GM19025 (cell line): ENCODE data around the gene PPP1R16B.

Source experiments
- ATAC-seq: cut with Tn5 transposase; IDR thresholded peaks from one replicate; pipeline ENCODE4 v1.9.1; 2021; ENCODE audit warnings: mild to moderate bottlenecking, low read depth, moderate library complexity; ENCODE audit not compliant: unreplicated experiment

PPP1R16B gene

DNA sequence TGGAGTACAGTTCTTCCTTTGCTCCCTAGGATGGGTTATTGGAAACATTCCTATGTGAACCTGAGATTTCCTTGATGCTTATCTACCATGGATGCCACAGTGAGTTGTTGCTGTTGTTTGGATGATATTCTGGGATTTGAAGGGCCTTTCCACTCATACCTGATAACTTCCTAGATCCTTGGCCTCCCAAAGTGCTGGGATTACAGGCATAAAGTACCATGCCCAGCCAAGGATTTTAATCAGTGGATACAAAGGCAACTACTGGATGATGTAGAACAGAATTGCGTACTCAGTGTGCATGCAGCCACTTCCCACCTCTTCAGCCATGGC is 20.0 kb downstream of the PPP1R16B start:
- ATAC-seq = no peak

DNA sequence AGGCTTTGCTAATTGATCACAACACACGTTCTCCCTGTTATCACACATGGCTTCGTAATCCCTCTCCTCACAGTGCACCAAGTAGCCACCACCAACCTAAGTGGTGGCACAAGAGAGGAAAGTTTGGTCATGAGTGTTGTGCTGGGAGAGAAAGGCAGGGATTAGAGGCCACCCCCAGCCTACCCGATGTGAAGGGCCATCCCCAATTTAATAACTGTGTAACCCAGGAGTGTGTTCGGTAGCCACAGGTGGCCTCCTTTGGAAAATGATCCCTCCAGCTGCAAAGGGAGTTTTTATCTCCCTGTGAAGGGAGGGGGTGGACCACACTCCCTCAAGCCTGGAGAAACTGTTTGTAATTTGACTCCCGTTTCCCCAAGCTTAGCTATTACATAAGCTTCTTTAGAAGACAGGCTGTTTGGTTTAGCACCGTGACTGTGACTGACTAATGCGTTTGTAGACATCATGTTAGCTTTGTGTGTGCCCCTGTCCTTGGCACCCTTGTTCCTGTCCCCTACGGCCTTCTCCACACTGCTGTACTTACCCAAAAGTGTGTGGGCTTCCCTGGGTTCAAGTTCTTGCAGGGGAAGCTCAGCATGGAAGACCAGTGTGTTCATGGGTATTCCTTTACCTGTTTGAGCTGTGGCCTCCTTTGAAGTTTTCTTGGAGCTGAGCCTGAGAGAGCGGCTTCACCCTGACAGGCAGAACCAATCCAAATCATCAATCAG is 20.6 kb downstream of the PPP1R16B start:
- ATAC-seq = no peak

DNA sequence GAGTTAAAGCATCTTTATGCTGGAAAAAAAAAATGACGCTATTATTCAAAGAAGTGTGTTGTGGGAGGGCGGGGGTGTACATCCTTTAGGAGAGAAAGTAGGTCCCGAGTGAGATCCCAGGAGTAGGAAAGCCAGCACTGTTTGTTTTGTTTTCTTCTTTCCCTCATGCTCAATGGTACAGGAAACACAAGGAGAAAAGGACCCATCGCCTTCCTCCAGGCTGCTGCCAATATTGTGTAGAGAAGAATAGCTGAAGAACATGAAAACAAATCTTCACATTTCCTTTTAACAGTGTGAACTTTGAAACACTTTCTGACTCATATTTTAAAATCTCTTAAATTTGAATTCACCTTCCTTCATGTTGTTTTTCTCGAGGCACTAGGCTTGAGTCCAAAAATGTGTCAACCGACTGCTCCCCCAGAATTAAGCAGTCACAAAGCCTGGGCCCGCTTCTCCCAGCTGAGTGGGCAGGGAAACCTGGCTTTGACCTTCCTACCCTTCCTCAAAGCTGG is 22.3 kb downstream of the PPP1R16B start:
- ATAC-seq = no peak

DNA sequence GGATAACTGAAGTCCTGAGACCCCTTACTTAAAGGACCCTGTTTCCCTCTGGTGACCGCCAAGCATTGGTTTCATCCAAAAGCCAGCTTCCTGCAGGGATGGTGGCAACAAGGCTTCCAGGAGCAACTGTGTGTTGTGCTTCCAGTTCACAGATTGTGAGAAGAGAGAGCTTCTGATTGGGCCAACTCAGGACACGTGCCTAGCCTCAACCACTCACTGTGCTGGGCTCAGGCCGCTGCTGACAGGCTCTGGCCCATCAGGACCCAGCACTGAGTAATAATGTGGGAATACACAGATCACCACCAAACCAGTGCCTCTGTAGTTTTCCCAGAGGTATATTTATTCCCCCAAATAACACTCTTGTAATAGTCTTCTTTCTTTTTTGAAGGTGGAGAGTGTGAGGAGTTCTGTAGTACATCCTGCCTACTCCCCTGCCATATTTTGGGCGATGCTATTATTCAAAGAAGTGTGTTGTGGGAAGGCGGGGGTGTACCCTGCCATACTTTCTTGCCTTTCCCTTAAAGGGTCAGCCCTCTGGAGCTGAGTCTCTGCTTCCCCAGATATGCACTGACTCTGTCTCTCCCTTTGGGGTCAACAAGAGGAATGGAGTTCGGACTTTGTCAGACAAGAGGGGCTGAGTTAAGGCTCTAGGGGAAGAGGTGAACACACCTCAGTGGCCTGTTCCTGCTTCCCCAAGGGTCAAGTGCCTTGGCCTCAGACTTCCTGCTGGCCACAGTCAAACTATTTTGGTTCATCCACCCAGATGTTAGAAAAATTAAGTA is 23.2 kb downstream of the PPP1R16B start:
- ATAC-seq = no peak

DNA sequence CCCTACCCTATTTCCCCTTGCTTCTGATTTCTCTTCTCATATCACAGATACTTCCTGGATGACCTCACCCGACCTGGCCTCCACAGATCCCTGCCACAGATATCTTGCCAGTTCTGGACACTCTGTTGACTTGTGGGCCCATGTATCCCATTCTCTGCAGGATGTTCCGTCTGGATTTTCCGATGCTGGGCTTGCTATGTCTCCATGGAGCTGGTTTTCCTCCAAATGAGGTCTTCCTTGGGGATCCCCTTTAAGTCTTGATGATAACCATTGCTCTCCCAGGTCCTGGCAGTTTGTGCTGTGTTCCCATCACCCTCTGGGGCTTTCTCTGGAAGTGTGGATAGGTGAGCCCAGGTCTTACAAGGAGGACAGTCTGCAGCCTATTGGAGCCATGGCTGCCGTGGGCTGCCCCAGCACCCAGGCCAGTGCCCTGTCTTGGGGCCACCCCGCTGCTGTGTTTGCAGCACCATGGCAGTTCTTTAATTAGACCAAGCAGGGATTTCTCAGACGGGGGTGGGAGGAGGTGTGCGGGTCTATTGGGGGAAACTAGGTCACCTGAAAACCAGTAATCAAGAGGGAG is 23.9 kb downstream of the PPP1R16B start:
- no peak for ATAC-seq

DNA sequence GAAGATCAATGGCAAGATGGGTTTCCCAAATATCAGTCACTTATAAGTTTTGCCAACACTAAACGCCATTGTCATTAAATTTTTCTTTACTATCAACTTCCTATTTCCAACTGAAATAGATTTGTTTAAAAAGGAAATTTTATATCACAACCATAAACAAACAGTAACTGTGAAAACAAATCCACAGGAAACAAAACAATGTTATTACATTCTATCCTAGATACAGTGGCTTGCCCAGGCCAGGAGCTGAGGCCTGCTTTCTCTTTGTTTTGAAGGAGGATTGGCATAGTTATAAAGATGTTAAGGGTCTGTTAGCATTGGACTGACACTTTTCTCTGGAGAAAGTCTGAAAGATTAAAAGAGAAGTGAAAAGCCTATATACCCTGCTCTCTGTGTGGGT is 24.9 kb downstream of the PPP1R16B start:
- ATAC-seq = no peak

DNA sequence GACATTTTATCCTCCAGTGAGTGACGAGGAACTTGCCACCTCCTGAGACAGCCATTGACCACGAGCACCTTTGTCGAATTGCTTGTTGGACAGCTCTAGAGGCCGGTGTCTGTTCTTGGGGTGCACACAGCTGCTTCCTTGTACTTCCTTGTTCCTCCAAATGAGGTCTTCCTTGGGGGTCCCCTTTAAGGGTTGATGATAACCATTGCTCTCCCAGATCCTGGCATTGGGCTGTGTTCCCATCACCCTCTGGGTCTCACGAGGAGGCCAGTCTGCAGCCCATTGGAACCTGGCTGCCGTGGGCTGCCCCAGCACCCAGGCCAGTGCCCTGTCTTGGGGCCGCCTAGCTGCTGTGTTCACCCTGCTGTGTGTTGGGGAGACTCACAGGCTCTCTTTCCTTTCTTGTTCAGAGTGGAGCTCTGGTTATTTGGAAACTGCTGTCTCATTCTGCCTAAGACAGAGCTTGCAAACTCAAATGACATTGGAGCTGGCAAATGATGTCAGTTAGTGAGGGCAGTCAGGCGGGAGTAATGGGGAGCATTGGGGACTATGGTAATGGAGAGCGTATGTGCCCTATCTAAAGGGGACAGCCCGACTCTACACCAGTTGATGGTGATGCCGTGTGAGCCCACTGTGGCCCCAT is 25.7 kb downstream of the PPP1R16B start:
- no peak for ATAC-seq

DNA sequence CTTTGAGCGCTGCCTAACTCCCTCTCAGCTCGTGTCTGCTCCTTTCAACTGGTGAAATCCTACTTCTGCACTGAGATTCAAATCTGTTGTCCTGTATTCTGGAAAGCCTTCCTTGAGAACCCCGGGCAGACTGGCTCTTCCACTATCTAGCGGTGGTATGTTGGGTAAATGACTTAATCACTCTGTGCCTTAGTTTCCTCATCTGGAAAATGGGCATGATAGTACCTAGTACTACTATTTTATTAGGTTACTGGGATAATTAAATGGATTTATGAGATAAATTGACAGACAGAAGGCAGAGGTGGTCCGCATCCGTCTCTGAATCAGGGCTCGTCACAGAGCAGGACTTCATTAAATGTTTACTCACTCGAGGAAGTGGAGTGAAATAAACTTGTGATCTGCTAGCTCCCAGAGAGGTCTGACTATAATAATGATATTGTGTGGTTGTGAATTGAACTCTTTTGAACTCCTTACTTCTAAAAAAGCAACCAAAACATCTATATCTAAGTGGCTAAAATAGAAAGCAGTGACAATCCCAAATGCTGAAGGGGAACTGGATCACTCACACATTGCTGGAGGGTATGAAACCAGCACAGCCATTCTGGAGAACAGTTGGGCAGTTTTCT is 26.6 kb downstream of the PPP1R16B start:
- ATAC-seq = no peak

DNA sequence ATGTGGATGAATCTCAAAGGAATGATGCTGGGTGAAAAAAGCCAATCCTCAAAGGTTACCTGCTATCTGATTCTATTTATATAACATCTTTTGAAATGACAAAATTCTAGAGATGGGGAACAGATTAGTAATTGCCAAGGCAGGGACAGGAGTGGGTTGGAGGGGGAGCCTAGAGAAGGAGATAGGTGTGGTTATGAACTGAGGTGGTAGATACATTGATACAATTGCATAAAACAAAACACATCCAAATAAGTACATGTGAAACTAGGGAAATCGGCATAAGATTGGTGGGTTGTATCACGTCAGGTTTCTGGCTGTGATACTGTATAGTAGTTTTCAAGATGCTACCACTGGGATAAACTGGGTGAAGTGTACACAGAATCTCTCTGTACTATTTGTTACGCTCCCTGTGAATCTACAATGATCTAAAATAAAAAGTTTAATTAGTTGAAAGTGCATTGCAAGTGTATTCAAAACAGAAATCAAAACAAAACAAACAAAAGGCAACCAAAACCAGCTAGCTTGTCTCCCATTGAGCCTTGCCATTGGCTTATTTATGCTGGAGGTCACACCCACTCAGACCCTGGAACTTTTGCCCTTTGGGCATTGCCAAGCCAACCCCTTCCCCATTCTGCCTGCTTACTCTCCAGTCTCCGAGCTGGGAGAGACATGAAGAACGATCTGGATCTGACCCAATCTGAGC is 27.8 kb downstream of the PPP1R16B start:
- ATAC-seq = no peak

DNA sequence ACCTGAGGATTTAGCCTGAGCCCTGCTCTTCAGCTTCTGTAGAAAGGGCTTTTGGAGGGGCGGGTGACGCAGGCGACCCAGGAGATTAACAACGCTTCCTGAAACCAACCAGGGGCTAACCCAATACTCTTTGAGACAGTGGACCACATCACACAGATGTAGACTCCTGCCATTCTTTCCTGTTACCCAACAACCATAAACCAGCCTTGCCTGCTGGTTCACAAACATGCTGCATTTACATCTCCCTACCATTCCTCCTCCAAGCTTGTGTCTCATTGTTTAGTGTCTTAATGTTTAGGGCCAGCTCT is 28.3 kb downstream of the PPP1R16B start:
- ATAC-seq = no peak

DNA sequence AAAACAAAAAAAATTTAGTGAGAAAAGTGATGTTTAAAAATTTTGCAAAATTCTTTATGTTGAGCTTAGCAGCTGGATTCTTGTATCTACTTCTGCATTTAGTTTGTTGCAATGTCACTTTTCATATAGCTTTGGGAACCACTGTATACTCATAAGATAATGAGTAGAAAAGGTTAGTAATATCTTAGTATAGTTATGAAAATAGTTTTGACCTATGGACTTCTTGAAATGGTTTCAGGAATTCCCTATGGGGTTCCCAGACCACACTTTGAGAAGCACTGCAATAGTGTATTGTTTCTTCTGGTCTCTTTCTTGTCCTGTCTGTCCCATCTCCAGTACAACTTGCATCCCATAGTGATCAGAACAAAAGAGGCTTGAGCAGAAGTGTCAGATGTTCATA is 29.4 kb downstream of the PPP1R16B start:
- no peak for ATAC-seq

DNA sequence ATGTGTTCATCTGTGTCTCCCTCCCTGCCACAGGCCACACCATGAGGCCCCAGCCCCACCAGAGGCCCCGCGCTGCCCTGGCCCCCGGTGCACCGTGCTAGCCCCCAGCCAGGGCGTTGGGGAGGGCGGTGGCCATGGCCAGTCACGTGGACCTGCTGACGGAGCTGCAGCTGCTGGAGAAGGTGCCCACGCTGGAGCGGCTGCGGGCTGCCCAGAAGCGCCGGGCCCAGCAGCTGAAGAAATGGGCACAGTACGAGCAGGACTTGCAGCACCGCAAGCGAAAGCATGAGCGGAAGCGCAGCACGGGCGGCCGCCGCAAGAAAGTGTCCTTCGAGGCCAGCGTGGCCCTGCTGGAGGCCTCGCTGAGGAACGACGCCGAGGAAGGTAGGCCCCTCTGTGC is 30.3 kb downstream of the PPP1R16B start:
- no peak for ATAC-seq

DNA sequence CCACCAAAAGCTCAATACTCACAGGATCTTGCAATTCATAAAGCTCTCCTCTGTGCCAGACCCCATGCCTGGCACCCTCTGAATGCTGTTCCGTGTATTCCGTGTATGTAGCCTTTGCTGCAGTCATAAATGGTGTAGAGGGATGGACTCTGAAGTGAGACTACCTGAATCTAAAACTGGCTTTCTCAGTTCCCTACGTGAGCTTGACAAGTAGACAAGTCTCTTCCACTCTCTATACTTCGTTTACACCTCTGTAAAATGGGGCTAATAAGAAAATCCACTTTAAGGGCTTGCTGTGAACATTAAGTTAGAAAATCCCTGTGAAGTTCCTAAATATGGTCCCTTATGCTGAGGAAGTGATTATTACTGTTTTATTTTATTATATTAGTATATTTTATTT is 31.5 kb downstream of the PPP1R16B start:
- no peak for ATAC-seq

DNA sequence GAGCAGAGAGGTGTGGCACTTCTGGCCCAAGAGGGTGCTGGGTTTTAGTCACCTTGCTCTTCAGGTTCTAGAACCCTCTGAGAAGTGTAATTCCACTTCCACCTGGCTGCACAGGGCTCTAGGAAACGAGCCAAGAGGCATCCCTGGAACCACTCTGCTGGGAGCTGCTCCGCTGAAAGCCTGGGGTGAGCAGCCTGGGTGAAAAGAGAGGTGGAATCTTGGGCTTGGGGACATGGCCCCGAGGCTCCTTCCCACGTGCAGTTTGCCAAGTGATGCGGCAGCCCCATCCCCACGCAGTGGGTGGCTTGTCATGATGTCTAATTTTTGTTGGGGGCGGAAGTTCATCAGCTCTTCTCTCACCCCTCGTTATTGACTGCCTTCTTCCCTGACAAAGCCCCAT is 32.8 kb downstream of the PPP1R16B start:
- ATAC-seq = no peak

DNA sequence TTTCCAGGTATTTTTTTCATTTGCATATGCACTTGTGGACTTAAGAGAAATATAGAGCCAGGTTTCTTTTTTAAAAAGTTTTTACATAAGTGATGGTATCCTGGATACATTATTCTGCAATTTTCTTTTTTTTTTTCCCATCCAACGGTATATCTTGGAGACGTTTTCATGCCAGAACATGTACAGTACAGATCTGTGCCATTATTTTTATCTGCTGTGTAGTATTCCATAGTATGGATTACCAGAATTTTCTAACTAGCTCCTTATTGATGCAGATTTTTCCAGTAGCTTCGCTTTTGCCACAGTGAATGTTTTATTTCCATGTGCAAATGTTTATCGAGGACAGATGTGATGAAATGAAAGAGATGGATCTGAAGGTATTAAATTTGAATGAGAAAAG is 34.1 kb downstream of the PPP1R16B start:
- ATAC-seq = no peak

DNA sequence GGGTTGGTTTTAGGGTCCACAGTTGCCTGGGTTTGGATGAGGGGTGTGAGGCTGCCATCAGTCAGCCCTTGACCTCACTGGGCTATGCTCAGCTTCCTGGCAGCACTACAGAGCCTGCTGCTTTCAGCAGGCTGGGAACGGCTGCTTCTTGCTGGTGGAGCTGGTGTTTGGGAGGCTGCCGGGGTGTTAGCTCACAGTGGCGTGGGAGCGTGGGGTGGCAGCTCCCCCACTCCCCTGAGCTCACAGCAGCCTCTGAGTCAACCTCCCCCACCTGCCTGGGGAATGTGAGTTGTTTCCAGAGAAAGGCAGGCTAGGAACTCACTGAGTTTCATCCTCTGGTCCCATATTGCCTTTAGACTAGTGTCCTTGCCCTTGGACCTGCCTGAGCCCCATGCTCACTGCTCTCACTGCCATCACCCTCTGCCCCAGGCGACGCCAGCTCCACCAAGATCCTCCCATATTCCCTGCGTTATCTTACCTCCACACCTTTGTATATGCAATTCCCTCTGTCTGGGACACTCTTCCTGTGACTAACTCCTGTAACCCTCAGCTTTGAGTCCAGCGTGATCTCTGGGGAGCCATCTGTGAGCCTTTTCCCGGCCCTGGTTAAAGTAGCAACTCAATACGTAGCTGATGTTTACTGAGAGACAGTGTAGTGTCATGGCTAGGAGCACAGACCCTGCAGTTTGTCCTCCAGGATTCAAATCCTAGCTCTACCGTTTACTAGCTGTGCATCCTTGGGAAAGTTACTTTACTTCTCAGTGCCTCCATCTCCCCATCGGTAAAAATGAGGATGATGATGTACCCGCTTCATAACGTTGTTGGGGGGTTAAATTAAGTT is 34.8 kb downstream of the PPP1R16B start:
- ATAC-seq = no peak

DNA sequence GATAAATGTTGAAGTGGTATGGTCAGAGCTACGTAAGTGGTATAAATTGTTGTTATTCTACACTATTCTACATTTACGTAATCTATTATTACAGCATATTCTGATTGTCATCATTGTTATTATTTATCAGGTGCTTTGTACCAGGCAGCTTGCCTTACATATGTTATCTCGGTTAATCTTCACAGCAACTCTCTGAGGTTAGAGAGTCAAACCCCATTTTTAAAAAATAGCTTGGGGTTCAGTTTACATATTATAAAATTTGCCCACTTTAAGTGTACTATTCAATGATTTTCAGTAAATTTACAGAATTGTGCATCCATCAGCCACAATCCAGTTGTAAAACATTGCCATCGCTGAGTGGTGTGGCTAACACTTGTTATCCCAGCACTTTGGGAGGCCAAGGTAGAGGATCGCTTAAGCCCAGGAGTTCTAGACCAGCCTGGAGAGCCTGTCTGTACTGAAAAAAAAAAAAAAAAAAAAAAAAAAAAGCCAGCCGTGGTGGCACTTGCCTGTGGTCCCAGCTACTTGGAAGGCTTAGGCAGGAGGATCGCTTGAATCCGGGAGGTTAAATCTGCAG is 35.5 kb downstream of the PPP1R16B start:
- no peak for ATAC-seq

DNA sequence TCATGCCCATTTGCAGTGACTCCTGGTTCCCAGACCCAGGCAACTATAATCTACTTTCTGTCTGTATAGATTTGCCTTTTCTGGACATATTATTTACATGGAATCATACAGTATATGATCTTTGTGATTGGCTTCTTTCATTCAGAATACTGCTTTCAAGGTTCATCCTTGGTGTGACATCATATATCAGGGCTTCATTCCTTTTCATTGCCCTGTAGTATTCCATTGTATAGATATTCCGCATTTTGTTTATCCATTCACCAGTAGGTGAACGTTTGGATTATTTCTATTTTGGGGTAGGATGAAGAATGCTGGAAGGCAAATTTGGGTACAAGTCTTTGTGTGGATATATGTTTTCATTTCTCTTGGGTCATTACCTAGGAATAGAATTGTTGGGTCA is 36.1 kb downstream of the PPP1R16B start:
- ATAC-seq = no peak

DNA sequence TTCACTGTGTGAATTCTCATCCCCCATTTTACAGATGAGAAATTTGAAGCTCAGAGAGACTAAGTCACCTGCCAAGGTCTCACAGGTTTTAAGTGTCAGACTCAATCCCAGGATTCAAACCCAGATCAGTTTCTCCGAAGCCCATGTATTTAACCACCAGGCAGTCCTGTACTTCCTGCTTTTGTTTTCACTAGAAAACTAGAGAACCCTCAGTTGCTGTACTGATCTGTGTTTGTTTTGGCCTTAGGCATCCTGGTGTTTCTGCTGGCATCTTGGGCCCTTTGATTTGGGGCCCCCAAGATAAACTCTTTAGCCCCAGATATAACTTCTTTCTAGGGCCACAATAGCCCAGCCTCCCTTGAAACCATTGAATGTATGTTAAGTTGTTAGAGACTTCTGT is 36.5 kb downstream of the PPP1R16B start:
- ATAC-seq = peak; percentile 10
